Measurements from ENCODE around the gene BCHE.
"Not testable (repeated sequence)": the region's sequence is repeated elsewhere in the genome, so short reads cannot be mapped to it uniquely, and the experiment has no call there.

The BCHE gene

GRCh38 chr3:165816209-165816608, 21.0 kb downstream of the BCHE start:
- H3K79me2 ChIP-seq (ENCODE audit: insufficient read depth, low read length) = no peaks in the 10 kb centered on the region

GRCh38 chr3:165815682-165816081, 21.5 kb downstream of the BCHE start:
- no peak for TF ChIP-seq CTCF (IDR thresholded peaks at IDR 0.05; ENCODE audit: insufficient read depth, low read length, poor library complexity, severe bottlenecking)
- no peaks in the 10 kb centered on the region; the same call in 1 of the 2 replicates for H3K36me3 ChIP-seq (ENCODE audit: low read length)
- no peak overlapping the region for H3K4me3 ChIP-seq (ENCODE audit: insufficient read depth, low read length, poor library complexity, severe bottlenecking)
- no peak overlapping the region for H2AFZ ChIP-seq (ENCODE audit: low read depth, low read length, severe bottlenecking)
- H3F3A ChIP-seq (ENCODE audit: insufficient read depth) = no peaks in the 10 kb centered on the region
- no peaks in the 10 kb centered on the region for H3K27me3 ChIP-seq (ENCODE audit: low read length)
- H4K20me1 ChIP-seq (ENCODE audit: low read depth, low read length) = no peaks in the 10 kb centered on the region
- no peaks in the 10 kb centered on the region for H3K9me2 ChIP-seq (replicated peaks; ENCODE audit: insufficient read depth, low read length)
- no peak overlapping the region for H3K4me2 ChIP-seq (ENCODE audit: low read depth, low read length, poor library complexity, severe bottlenecking)
- H3K9ac ChIP-seq (ENCODE audit: low read length) = no peak overlapping the region
- no peak overlapping the region for H3K27ac ChIP-seq (ENCODE audit: low read depth, low read length)
- H3K9me3 ChIP-seq (ENCODE audit: insufficient read depth, low read length) = no peaks in the 10 kb centered on the region
- H3K79me2 ChIP-seq (ENCODE audit: insufficient read depth, low read length) = no peaks in the 10 kb centered on the region

More at GRCh38 chr3:165816209-165816608, 21.0 kb downstream of the BCHE start:
- H3K9ac ChIP-seq (ENCODE audit: low read length) = no peak overlapping the region
- no peaks in the 10 kb centered on the region for H3K9me3 ChIP-seq (ENCODE audit: insufficient read depth, low read length)
- no peaks in the 10 kb centered on the region for H4K20me1 ChIP-seq (ENCODE audit: low read depth, low read length)
- no peaks in the 10 kb centered on the region for H3K9me2 ChIP-seq (replicated peaks; ENCODE audit: insufficient read depth, low read length)
- no peak overlapping the region for H3K4me2 ChIP-seq (ENCODE audit: low read depth, low read length, poor library complexity, severe bottlenecking)
- H3K4me3 ChIP-seq (ENCODE audit: insufficient read depth, low read length, poor library complexity, severe bottlenecking) = no peak overlapping the region
- no peak overlapping the region for H2AFZ ChIP-seq (ENCODE audit: low read depth, low read length, severe bottlenecking)
- H3K36me3 ChIP-seq (ENCODE audit: low read length) = no peaks in the 10 kb centered on the region; the same call in 1 of the 2 replicates
- no peaks in the 10 kb centered on the region for H3K27me3 ChIP-seq (ENCODE audit: low read length)
- no peak overlapping the region for H3K27ac ChIP-seq (ENCODE audit: low read depth, low read length)
- no peaks in the 10 kb centered on the region for H3F3A ChIP-seq (ENCODE audit: insufficient read depth)
- TF ChIP-seq EZH2phosphoT487 (conservative IDR thresholded peaks at IDR 0.05; ENCODE audit: low read length) (no peak), CTCF (IDR thresholded peaks at IDR 0.05; ENCODE audit: insufficient read depth, low read length, poor library complexity, severe bottlenecking) (no peak)

GRCh38 chr3:165814380-165814779, 22.8 kb downstream of the BCHE start:
- Histone ChIP-seq H2AFZ (ENCODE audit: low read depth, low read length, severe bottlenecking) (no peak overlapping the region), H3K36me3 (ENCODE audit: low read length) (no peaks in the 10 kb centered on the region; the same call in 1 of the 2 replicates), H3K9me3 (ENCODE audit: insufficient read depth, low read length) (no peaks in the 10 kb centered on the region), H4K20me1 (ENCODE audit: low read depth, low read length) (no peaks in the 10 kb centered on the region), H3K27me3 (ENCODE audit: low read length) (no peaks in the 10 kb centered on the region), H3K4me3 (ENCODE audit: insufficient read depth, low read length, poor library complexity, severe bottlenecking) (no peak overlapping the region), H3K9me2 (replicated peaks; ENCODE audit: insufficient read depth, low read length) (no peaks in the 10 kb centered on the region), H3K79me2 (ENCODE audit: insufficient read depth, low read length) (no peaks in the 10 kb centered on the region), H3K4me2 (ENCODE audit: low read depth, low read length, poor library complexity, severe bottlenecking) (no peak overlapping the region), H3K9ac (ENCODE audit: low read length) (no peak overlapping the region), H3K27ac (ENCODE audit: low read depth, low read length) (no peak overlapping the region), H3F3A (ENCODE audit: insufficient read depth) (no peaks in the 10 kb centered on the region)
- TF ChIP-seq EZH2phosphoT487 (conservative IDR thresholded peaks at IDR 0.05; ENCODE audit: low read length) = no peak
- no peak for TF ChIP-seq CTCF (IDR thresholded peaks at IDR 0.05; ENCODE audit: insufficient read depth, low read length, poor library complexity, severe bottlenecking)

GRCh38 chr3:165807937-165808336, 29.3 kb downstream of the BCHE start:
- H3K9me3 ChIP-seq (ENCODE audit: insufficient read depth, low read length); H3K9me2 ChIP-seq (replicated peaks; ENCODE audit: insufficient read depth, low read length); H3K27me3 ChIP-seq (ENCODE audit: low read length); H4K20me1 ChIP-seq (ENCODE audit: low read depth, low read length); H3K9ac ChIP-seq (ENCODE audit: low read length); H3K36me3 ChIP-seq (ENCODE audit: low read length); H2AFZ ChIP-seq (ENCODE audit: low read depth, low read length, severe bottlenecking); H3K4me3 ChIP-seq (ENCODE audit: insufficient read depth, low read length, poor library complexity, severe bottlenecking); H3F3A ChIP-seq (ENCODE audit: insufficient read depth); H3K4me2 ChIP-seq (ENCODE audit: low read depth, low read length, poor library complexity, severe bottlenecking); H3K79me2 ChIP-seq (ENCODE audit: insufficient read depth, low read length); H3K27ac ChIP-seq (ENCODE audit: low read depth, low read length): not testable (repeated sequence)

All from SU-DHL-6 (cell line).